AG10803 (cell line): ENCODE data around the gene SPRR2A.
"Not testable (repeated sequence)": the region's sequence is repeated elsewhere in the genome, so short reads cannot be mapped to it uniquely, and the experiment has no call there.

Experiments used
- DNase-seq: peaks from one replicate; pipeline ENCODE4 v3.0.0; 2010; ENCODE audit warnings: low read depth
- H3K4me3 ChIP-seq: 2 replicates; pipeline ENCODE4 v1.5.1; 2011; ENCODE audit warnings: mild to moderate bottlenecking, low read length, control low read depth
- TF ChIP-seq, protein P1 (sequence below): conservative IDR thresholded peaks from 2 replicates; pipeline ENCODE4 v1.5.1; 2011; ENCODE audit warnings: mild to moderate bottlenecking, low read length, control low read depth, inconsistent platforms

SPRR2A gene

DNA sequence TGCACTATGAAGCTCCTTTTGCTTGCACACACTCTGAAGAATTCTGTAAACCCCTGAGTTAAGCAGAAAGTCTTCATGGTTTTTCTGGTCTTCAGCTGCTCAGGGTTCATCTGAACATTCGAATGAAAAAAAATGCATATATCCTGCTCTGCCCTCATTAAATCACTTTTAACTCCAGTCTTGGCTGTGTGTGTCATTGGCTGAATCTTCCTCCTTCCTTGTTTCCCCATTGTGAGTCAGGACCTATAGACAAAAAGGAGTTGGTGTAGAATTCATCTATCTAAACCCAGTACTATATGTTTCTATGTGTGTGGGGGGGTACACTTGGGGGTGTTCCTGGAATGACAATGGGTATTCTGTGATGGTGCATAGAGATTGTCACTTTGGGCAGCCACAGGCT lies 32.9 kb downstream of the SPRR2A start:
- no peak for DNase-seq
- H3K4me3 ChIP-seq: no peak overlapping the region
- TF ChIP-seq, protein P1, sequence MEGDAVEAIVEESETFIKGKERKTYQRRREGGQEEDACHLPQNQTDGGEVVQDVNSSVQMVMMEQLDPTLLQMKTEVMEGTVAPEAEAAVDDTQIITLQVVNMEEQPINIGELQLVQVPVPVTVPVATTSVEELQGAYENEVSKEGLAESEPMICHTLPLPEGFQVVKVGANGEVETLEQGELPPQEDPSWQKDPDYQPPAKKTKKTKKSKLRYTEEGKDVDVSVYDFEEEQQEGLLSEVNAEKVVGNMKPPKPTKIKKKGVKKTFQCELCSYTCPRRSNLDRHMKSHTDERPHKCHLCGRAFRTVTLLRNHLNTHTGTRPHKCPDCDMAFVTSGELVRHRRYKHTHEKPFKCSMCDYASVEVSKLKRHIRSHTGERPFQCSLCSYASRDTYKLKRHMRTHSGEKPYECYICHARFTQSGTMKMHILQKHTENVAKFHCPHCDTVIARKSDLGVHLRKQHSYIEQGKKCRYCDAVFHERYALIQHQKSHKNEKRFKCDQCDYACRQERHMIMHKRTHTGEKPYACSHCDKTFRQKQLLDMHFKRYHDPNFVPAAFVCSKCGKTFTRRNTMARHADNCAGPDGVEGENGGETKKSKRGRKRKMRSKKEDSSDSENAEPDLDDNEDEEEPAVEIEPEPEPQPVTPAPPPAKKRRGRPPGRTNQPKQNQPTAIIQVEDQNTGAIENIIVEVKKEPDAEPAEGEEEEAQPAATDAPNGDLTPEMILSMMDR: no peak

DNA sequence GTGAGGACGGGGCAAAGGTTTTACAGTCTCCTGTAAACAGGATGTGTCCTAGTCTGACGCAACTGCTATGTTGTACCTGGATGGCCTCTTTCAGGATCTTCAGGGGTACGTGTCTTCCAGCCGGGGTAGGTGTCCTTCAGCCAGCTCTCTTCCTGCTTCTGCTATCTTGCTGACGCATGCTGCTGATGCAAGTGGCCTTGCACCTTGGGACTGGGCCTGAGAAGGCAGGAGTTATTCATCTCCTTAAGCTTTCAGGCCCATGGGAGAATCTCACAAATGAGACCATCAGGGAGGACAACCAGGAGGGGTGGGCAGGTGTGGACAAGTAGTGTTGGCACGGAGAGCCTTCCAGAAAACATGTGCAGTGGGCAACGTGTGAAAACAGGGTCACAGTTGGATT lies 34.2 kb downstream of the SPRR2A start:
- no peak for DNase-seq
- no peak overlapping the region for H3K4me3 ChIP-seq
- TF ChIP-seq, protein P1: no peak

- not testable (repeated sequence) for DNase-seq, H3K4me3 ChIP-seq
These were observed 35.0 kb downstream of the SPRR2A start for GRCh38 chr1:153022340-153022739.

GRCh38 chr1:153021829-153022228 lies 35.5 kb downstream of the SPRR2A start:
- DNase-seq, H3K4me3 ChIP-seq: not testable (repeated sequence)

GRCh38 chr1:153011235-153011758 lies 46.0 kb downstream of the SPRR2A start:
- not testable (repeated sequence) for DNase-seq, H3K4me3 ChIP-seq
